GM18498 (cell line): ENCODE measurements around the gene EFL1.
A peak's percentile ranks its signal among the peaks of the same experiment; 100 is the strongest.

Experiments used
- ATAC-seq: cut with Tn5 transposase; IDR thresholded peaks from one replicate; pipeline ENCODE4 v1.9.1; 2021; ENCODE audit warnings: mild to moderate bottlenecking, moderate library complexity; ENCODE audit not compliant: unreplicated experiment

Gene EFL1

GRCh38 chr15:82128401-82129148, 134.0 kb downstream of the EFL1 start:
- no peak for ATAC-seq

DNA sequence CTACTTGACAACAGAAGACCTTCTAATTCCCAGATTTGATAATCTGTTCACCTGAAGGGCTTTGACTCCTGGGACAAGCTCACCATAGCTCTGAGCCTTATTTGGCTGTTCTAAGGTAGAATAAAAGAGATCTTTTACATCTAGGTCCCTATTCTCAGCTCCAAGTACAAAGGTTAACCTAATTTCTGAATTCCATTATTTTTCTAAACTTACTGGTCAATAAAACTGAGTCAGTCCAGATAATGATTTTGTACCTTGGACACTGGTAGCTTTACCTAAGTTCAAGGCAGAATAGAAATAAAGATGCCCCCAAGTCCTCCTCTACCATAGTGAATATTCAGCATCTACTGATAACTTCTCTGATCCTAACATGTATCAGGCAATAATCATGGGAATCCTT, 135.0 kb downstream of the EFL1 start:
- no peak for ATAC-seq

GRCh38 chr15:82126346-82126745, 136.2 kb downstream of the EFL1 start:
- ATAC-seq = no peak

DNA sequence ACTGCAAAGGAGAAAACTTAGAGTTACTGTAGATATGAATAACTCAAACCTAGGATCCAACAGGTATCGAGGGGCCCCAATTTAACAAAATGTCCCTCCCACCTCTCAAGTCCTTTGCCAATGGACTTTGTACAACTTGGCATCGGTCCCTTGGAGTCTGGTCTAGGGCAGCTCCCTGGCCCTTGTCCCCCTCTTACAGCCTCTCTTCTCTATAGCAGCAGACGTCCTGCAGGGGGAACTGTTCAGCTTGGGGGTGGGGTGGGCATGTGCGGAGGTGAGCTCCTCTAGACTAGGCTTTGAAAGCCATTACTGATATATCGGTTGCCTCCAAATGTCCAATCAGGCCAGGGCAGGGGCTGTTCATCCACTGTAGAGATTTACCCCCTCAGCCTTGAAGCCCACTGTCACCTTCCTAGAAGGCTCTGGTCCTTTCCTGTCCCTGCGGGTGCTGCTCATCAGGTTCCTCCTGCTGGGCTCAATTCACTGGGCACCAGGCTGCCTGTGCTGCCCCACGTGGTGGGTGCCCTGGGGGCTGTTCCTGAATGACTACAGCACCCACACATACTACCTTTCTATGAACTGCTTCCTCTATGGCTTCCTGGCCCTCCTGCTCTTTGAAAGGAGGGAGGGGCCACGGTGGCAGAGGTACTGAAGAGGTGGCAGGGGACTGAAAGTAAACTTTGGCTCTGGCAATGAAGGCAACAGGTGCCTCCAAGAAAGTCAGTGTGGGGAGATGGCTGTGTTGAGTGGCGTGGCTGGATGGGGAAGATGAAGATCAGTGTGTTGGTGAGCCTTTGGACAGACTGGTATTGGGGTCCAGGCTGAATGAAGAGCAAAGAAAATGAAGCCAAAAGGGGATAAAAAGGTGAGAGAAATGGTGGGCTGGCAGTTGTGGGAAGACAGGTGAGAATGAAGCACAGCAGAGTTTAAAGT, 137.9 kb downstream of the EFL1 start:
- no peak for ATAC-seq

GRCh38 chr15:82122746-82123400, 139.7 kb downstream of the EFL1 start:
- ATAC-seq = no peak

DNA sequence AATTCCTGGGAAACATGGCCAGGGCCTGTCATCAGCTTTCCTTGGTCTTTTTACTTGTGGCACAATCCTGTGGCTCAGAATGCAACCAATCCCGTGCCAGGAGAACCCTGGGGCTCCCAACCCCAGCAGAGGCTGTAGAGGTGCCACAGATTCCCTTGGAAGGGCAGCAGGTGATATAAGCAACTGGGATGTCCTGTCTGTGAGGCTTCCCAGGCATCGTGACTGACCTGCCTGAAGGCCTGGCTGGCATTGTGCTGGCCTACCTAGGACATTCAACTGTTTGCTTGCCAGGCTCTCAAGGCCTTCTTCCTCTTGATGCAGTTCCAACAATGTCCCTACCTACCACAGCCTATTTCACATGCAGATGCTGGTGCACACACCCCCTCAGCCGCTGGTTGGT, 144.5 kb downstream of the EFL1 start:
- no peak for ATAC-seq

DNA sequence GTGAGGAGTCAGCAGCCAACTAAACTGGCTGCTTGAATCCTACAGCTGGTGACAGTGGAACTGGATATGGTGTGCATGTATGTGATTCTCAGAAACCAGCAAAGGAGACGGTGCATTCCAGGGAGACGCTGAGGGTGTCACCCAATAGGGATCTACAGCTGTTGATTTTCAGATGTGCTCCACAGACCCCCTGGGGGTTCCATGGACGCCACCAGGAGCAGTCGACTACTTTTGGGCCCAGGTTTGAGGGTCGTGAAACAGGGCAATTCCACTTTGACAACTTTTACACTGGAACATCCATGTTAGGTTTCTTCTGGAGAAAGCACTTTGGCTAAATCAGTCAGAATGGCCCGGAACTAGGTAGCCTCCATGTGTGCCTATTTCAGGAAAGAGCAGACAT, 145.2 kb downstream of the EFL1 start:
- no peak for ATAC-seq

- ATAC-seq = no peak
Observed at GRCh38 chr15:82114660-82115059, 147.9 kb downstream of the EFL1 start.

GRCh38 chr15:82113106-82113715, 149.3 kb downstream of the EFL1 start:
- no peak for ATAC-seq

DNA sequence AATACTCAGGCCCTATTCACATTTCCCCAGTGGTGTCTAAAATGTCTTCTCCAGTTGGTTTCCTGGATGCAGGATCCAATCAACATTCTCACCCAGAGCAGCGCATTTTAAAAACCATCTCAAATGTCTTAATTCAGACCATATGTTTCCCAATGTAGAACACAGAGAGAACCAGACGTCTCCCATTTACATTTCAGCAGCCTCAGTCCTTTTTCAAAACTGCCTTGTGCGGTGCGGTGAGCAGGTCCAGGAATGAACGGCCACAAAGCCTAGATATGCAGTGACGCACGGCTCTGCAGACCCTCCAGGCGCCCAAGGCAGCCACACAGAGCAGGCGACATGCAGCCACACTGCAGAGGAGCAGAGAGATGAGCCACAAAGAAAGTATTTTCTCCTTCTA, 150.6 kb downstream of the EFL1 start:
- no peak for ATAC-seq

GRCh38 chr15:82110144-82110543, 152.4 kb downstream of the EFL1 start:
- no peak for ATAC-seq

GRCh38 chr15:82108489-82109078, 153.9 kb downstream of the EFL1 start:
- peak; percentile 96 for ATAC-seq

- ATAC-seq = no peak
Observed at GRCh38 chr15:82106679-82107078, 155.9 kb downstream of the EFL1 start.

GRCh38 chr15:82105451-82106215, 156.9 kb downstream of the EFL1 start:
- ATAC-seq = no peak

GRCh38 chr15:82103468-82103867, 159.1 kb downstream of the EFL1 start:
- no peak for ATAC-seq

GRCh38 chr15:82100111-82100929, 162.2 kb downstream of the EFL1 start:
- no peak for ATAC-seq

DNA sequence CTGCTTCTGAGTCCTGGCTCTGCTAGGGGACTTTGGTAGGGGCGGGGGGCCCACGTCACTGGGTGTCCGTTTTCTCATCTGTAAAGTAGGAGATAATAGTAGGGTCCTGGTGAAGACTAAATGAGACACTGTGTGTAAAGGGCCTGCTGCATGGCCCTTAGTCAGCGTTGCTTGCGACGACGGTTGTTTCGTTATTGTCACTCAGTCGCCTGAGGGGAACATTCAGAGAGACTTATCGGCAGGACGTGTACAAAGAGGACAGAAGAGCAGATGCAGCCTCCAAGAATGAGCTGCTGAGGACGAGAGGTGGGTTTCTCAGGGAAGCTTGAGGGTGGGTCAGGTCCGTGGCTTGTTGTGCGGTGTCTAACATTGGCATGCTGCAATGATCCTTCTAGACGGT, 163.9 kb downstream of the EFL1 start:
- ATAC-seq = no peak

DNA sequence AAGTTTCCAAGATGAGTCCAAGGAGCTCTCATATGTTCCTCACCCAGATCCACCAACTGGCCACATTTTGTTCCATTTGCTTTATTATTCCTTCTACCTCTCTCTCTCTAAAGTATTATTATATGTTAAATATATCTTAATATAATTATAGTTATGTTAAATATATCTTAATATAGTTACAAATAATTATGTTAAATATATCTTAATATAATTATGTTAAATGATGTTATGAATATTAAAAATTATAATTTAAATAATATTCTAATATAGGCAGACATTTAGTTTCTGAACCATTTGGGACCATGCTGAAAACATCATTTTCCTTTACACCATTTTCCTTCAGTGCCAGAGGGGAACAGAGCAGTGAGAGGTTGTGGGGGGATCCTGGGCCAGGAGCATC, 166.7 kb downstream of the EFL1 start:
- ATAC-seq = no peak

GRCh38 chr15:82093774-82094211, 168.7 kb downstream of the EFL1 start:
- ATAC-seq = no peak
